Neural progenitor cell (in vitro differentiated cells): ENCODE data around the gene ZNF423. TPM values are rescaled to one million over a fixed set of nuclear protein-coding genes. Genes with fewer than 3 reads are reported as not detected.

Source experiments
- DNase-seq: peaks from one replicate; pipeline ENCODE4 v3.0.0-alpha.2; 2016; ENCODE audit warnings: low spot score
- H2AFZ ChIP-seq: fragments of 200-600 bp; sonication (generic); replicated peaks from 2 replicates; pipeline ENCODE4 v1.6.1; 2016; ENCODE audit warnings: antibody characterized with exemption
- H3F3A ChIP-seq: fragments of 200-600 bp; sonication (generic); 2 replicates; pipeline ENCODE4 v1.6.1; 2016; ENCODE audit warnings: antibody characterized with exemption, low read depth
- H3K27ac ChIP-seq: fragments of 200-600 bp; sonication (generic); 2 replicates; pipeline ENCODE4 v1.5.1; 2016; ENCODE audit warnings: mild to moderate bottlenecking
- H3K27me3 ChIP-seq: fragments of 200-600 bp; sonication (generic); 2 replicates; pipeline ENCODE4 v1.6.1; 2016; ENCODE audit warnings: mild to moderate bottlenecking, moderate library complexity
- H3K36me3 ChIP-seq: fragments of 200-600 bp; sonication (generic); 2 replicates; pipeline ENCODE4 v1.5.1; 2016
- H3K4me1 ChIP-seq: fragments of 200-600 bp; sonication (generic); 2 replicates; pipeline ENCODE4 v1.6.1; 2016; ENCODE audit warnings: mixed run types
- H3K4me2 ChIP-seq: fragments of 200-600 bp; sonication (generic); 2 replicates; pipeline ENCODE4 v1.6.1; 2016
- H3K4me3 ChIP-seq: fragments of 200-600 bp; sonication (generic); 2 replicates; pipeline ENCODE4 v1.5.1; 2016
- H3K79me2 ChIP-seq: fragments of 200-600 bp; sonication (generic); 2 replicates; pipeline ENCODE4 v1.6.1; 2016; ENCODE audit warnings: low read depth
- H3K9ac ChIP-seq: fragments of 200-600 bp; sonication (generic); 2 replicates; pipeline ENCODE4 v1.6.1; 2016
- H3K9me3 ChIP-seq: fragments of 200-600 bp; sonication (generic); 2 replicates; pipeline ENCODE4 v1.5.1; 2016; ENCODE audit warnings: low read depth
- H4K20me1 ChIP-seq: fragments of 200-600 bp; sonication (generic); 2 replicates; pipeline ENCODE4 v1.6.1; 2016; ENCODE audit warnings: low read depth
- H3K27ac Mint-ChIP-seq: 3 replicates; pipeline ENCODE4 v1.8.0; 2021; ENCODE audit warnings: mixed read lengths
- H3K27me3 Mint-ChIP-seq: 2 replicates; pipeline ENCODE4 v1.8.0; 2022; ENCODE audit warnings: low read depth, mild to moderate bottlenecking, inconsistent platforms, moderate library complexity, mixed read lengths; ENCODE audit not compliant: insufficient read depth
- H3K36me3 Mint-ChIP-seq: 3 replicates; pipeline ENCODE4 v1.8.0; 2021; ENCODE audit warnings: mixed read lengths
- H3K4me1 Mint-ChIP-seq: 3 replicates; pipeline ENCODE4 v1.8.0; 2021; ENCODE audit warnings: mixed read lengths
- H3K4me3 Mint-ChIP-seq: 3 replicates; pipeline ENCODE4 v1.8.0; 2021; ENCODE audit warnings: mild to moderate bottlenecking, moderate library complexity, mixed read lengths
- H3K9me3 Mint-ChIP-seq: 3 replicates; pipeline ENCODE4 v1.8.0; 2020; ENCODE audit warnings: mixed read lengths
- CTCF ChIP-seq: fragments of 200-600 bp; sonication (generic); IDR thresholded peaks from 2 replicates; pipeline ENCODE4 v1.5.1; 2017; ENCODE audit warnings: antibody characterized with exemption, mild to moderate bottlenecking
- EZH2 ChIP-seq: fragments of 200-600 bp; sonication (generic); IDR thresholded peaks from 2 replicates; pipeline ENCODE4 v1.6.1; 2017; ENCODE audit warnings: antibody characterized with exemption, mild to moderate bottlenecking, moderate library complexity
- EZH2phosphoT487 ChIP-seq: fragments of 200-600 bp; sonication (generic); IDR thresholded peaks from 2 replicates; pipeline ENCODE4 v1.6.1; 2017; ENCODE audit warnings: antibody characterized with exemption
- total RNA-seq: library from RNA; depleted of rRNA; stranded (reverse); fragments of >200 nt; gene quantifications from 2 replicates; pipeline ENCODE4 v1.2.3, GENCODE V29; 2015; ENCODE audit warnings: low replicate concordance

ZNF423 gene
- total RNA-seq, 1 donor from 2014 or later: 21.9 TPM

GRCh38 chr16:49763826-49764225 lies 92.1 kb downstream of the ZNF423 start:
- Histone ChIP-seq H3K9me3 (no peaks in the 10 kb centered on the region), H4K20me1 (peaks cover 76% of the 10 kb centered on the region), H3K4me3 (no peak overlapping the region), H3K27ac (no peak overlapping the region), H3K27me3 (no peaks in the 10 kb centered on the region), H3F3A (peaks cover 2% of the 10 kb centered on the region), H3K4me2 (no peak overlapping the region), H2AFZ (no peak overlapping the region), H3K79me2 (peaks cover 69% of the 10 kb centered on the region), H3K9ac (no peak overlapping the region), H3K4me1 (peaks cover 7% of the 10 kb centered on the region), H3K36me3 (no peaks in the 10 kb centered on the region)
- Mint-ChIP-seq H3K9me3 (no peaks in the 10 kb centered on the region), H3K36me3 (peaks cover 23% of the 10 kb centered on the region), H3K27ac (peak overlapping the region; percentile 3), H3K4me3 (no peak overlapping the region), H3K27me3 (peaks cover 4% of the 10 kb centered on the region), H3K4me1 (peaks cover 52% of the 10 kb centered on the region)
- TF ChIP-seq EZH2phosphoT487 (no peak), CTCF (no peak), EZH2 (no peak)
- DNase-seq: no peak

- Histone ChIP-seq H3K9ac (no peak overlapping the region), H3K4me1 (peaks cover 37% of the 10 kb centered on the region), H3K79me2 (peaks cover 69% of the 10 kb centered on the region), H3K4me2 (no peak overlapping the region), H3K4me3 (no peak overlapping the region), H4K20me1 (peaks cover 76% of the 10 kb centered on the region), H3K27ac (no peak overlapping the region), H3K9me3 (no peaks in the 10 kb centered on the region), H3K36me3 (no peaks in the 10 kb centered on the region), H3K27me3 (no peaks in the 10 kb centered on the region), H3F3A (peaks cover 28% of the 10 kb centered on the region), H2AFZ (no peak overlapping the region)
- Mint-ChIP-seq H3K36me3 (peaks cover 21% of the 10 kb centered on the region), H3K27me3 (peaks cover 2% of the 10 kb centered on the region), H3K9me3 (no peaks in the 10 kb centered on the region), H3K4me1 (peaks cover 50% of the 10 kb centered on the region), H3K4me3 (no peak overlapping the region), H3K27ac (peak overlapping the region; percentile 54)
- no peak for TF ChIP-seq EZH2
- TF ChIP-seq CTCF: no peak
- TF ChIP-seq EZH2phosphoT487: no peak
- DNase-seq: no peak
Measured at GRCh38 chr16:49760815-49761214, 95.1 kb downstream of the ZNF423 start.

GRCh38 chr16:49757559-49758069 lies 98.3 kb downstream of the ZNF423 start:
- peak; percentile 77 for DNase-seq

More at GRCh38 chr16:49757559-49758069, 98.3 kb downstream of the ZNF423 start:
- Histone ChIP-seq H3K4me3 (peak overlapping the region; percentile 14), H3K9ac (no peak overlapping the region), H3K4me1 (peaks cover 55% of the 10 kb centered on the region), H4K20me1 (peaks cover 97% of the 10 kb centered on the region), H3K79me2 (peaks cover 71% of the 10 kb centered on the region), H2AFZ (no peak overlapping the region), H3K36me3 (no peaks in the 10 kb centered on the region), H3F3A (peaks cover 48% of the 10 kb centered on the region), H3K9me3 (no peaks in the 10 kb centered on the region), H3K27me3 (no peaks in the 10 kb centered on the region), H3K27ac (no peak overlapping the region), H3K4me2 (peak overlapping the region; percentile 67)
- H3K27ac Mint-ChIP-seq: no peak overlapping the region
- peak overlapping the region; percentile 63 for H3K4me3 Mint-ChIP-seq
- H3K9me3 Mint-ChIP-seq: no peaks in the 10 kb centered on the region
- peaks cover 4% of the 10 kb centered on the region for H3K27me3 Mint-ChIP-seq
- H3K36me3 Mint-ChIP-seq: peaks cover 12% of the 10 kb centered on the region
- TF ChIP-seq EZH2phosphoT487: no peak
- no peak for TF ChIP-seq EZH2
- no peak for TF ChIP-seq CTCF
- peaks cover 64% of the 10 kb centered on the region for H3K4me1 Mint-ChIP-seq
